Caki2 (cell line): Measurements from ENCODE around the gene PTPA. TPM values are rescaled to one million over a fixed set of nuclear protein-coding genes. Genes with fewer than 3 reads are reported as not detected.
A peak's percentile ranks its signal among the peaks of the same experiment; 100 is the strongest.

Experiments used
- DNase-seq: peaks from one replicate; pipeline ENCODE4 v3.0.0-alpha.2; 2015; ENCODE audit warnings: low read depth
- in situ Hi-C: cut with HindIII; loops from 2 replicates; pipeline ENCODE4 v1.10.0; 2016; ENCODE audit warnings: low sequenced_read_pairs, low pct_unique_long_range_greater_than_20kb, mixed read lengths
- total RNA-seq: library from RNA; depleted of rRNA; stranded (reverse); fragments of >200 nt; shearing (Covaris generic); gene quantifications from 2 replicates; pipeline ENCODE4 v1.2.3, GENCODE V29; 2014; ENCODE audit warnings: low replicate concordance

Gene PTPA
- total RNA-seq, 1 experiment from 2014 or later: 155 TPM

DNA sequence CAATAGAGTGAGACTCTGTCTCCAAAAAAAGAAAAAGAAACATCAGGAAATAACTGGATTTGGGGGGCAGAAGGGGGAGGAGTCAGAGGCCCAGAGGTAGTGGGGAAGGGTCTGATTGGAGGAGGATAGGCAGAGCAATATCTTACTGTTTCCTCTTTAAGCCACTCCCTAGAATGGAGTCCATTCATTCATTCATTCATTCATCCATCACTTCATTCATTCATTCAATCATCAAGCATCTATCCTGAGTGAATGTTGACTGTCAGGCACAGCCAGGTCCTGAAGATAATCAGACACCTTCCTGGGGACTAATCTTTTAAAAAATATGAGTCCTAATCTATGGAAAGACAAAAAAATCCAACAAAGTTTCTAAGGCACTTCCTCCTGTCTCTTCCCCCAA is 54.0 kb downstream of the PTPA start:
- in situ Hi-C loops: no loop called here

GRCh38 chr9:129166623-129167557 is 55.7 kb downstream of the PTPA start:
- in situ Hi-C loops: no loop called here
- DNase-seq: peak; percentile 70

More for the DNA sequence above, 54.0 kb downstream of the PTPA start:
- DNase-seq: no peak

GRCh38 chr9:129170229-129170628 is 59.0 kb downstream of the PTPA start:
- peak; percentile 31 for DNase-seq
- in situ Hi-C loops: no loop called here

DNA sequence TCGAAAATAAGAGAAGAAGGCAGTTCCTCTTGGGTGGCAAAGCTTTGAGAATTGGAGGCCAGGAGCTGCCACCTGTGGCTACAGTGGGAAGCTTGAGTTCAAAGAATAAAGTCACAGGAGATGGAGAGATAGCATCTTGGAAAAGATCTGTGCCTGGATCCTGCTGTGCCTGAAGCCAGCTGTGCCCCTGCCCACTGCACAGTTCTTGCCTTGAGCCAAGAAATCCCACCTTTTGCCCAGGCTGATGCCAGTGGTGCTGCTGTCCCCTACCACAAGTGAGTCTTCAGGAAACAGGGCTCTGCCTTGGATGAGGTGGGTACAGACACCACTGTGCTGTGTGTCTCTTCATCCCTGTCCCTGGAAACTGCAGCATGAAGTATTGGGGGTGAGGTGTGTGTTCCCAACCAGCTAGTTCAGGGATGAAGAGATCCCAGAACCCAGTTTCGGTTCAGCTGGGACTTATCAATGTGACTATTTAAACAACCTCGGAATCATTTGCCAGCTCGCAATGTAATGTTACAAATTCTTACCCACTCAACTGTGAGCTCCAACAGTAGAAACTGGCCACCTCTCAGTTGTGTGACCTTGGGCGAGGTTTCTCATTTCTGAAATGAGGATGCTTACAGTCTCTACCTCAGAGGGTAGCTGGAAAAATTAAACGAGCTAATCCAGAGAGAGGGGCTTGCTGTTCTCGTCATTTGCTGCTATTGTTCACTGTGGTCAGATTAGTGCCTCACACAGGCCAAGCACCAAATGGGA is 61.0 kb downstream of the PTPA start:
- in situ Hi-C loops: no loop called here
- DNase-seq: no peak

DNA sequence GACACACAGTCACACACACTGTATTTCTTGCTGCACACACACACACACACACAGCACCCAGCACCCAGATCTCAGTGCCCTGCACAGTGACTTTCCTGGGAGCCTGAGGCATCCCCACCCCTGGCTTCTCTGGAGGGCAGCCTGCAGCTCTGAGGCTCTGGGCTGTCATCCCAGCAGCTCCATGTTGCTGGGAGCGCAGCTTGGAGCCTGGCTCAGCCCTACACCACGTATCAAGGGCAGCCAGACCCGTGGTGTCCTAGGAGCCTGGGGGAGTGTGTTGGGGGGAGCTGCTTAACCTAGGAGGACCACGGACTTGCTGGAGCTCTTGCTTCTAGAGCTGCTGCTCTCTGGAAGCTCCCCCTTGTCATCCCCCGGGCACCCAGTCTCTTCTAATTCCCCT is 61.6 kb downstream of the PTPA start:
- in situ Hi-C loops: no loop called here
- DNase-seq: no peak

- in situ Hi-C loops: no loop called here
- DNase-seq: no peak
Measured at GRCh38 chr9:129173296-129174101, 62.3 kb downstream of the PTPA start.

DNA sequence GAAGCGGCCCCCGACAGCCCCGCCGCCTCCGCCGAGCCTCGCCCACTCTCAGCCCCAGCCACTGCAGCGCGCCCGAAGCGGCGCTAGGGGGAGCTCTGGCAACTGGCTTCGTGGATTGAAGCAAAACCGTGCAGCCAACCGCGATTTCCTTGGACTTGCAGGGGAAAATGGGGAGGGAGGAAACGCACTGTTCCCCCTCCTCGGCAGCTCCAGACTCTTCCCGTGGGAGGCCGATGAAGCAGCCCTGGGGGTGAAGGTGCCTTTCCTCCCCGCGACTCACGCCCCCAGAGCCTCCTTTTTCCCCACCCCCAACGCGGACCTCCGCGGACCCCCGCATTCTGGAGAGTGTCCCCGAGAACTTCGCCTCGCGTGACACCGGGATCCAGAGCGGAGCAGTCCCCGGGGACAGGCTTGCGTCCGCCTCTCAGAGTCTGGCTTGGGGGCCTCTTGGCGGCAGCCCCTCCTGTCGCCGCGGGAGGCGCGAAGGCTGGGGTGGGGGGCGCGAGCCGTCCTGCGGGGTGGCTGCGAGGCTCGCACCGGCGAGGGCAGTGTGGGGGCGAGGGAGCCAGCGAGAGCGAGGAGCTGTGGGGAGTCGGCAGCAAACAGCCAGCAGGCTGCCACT is 63.0 kb downstream of the PTPA start:
- in situ Hi-C loops: no loop called here
- DNase-seq: peak; percentile 77

DNA sequence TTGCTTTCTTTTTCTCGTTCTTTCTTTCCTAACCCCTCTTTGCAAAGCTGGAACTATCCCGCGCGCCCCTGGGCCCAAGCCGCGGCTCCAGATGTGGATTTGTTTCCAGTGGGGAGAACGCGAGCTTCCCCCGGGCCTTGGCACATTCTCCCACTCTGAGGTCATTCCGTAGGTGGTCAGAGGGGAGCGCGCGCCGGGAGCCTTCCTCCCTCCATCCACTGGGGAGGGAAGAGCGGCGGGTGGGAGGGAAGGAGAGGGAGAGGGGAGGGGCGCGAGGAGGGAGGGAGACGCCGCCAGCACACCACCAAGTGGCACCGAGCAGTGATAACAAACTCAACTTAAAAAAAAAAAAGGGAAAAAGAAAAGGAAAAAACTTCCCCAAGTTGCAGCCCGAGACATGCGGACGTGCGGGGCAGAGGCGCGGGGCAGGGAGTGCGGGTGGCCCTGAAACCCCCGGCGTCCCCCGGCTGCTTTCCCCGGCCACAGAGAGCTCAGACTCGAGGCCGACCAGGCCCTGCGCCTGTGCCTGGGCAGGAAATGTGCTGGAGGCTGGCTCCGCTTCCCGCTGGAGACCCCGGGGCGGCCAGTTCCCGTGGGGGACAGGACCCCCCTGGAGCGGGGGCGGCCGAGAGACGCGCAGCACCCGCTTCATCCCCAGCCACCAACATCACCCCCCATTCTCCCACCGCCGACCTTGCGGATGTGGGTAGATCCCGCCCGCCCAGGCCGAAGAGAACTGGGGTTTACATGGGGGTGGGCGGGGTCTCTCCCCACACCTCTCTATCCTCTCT is 63.7 kb downstream of the PTPA start:
- DNase-seq: peak; percentile 86
- in situ Hi-C loops: no loop called here

GRCh38 chr9:129175515-129175824 is 64.3 kb downstream of the PTPA start:
- no peak for DNase-seq
- in situ Hi-C loops: no loop called here

- in situ Hi-C loops: no loop called here
- peak; percentile 97 for DNase-seq
Measured at GRCh38 chr9:129175825-129176633, 64.8 kb downstream of the PTPA start.

- in situ Hi-C loops: no loop called here
- DNase-seq: peak; percentile 35
Measured at GRCh38 chr9:129176701-129177442, 65.7 kb downstream of the PTPA start.

- in situ Hi-C loops: no loop called here
Measured at GRCh38 chr9:129177443-129177790, 66.2 kb downstream of the PTPA start.

DNA sequence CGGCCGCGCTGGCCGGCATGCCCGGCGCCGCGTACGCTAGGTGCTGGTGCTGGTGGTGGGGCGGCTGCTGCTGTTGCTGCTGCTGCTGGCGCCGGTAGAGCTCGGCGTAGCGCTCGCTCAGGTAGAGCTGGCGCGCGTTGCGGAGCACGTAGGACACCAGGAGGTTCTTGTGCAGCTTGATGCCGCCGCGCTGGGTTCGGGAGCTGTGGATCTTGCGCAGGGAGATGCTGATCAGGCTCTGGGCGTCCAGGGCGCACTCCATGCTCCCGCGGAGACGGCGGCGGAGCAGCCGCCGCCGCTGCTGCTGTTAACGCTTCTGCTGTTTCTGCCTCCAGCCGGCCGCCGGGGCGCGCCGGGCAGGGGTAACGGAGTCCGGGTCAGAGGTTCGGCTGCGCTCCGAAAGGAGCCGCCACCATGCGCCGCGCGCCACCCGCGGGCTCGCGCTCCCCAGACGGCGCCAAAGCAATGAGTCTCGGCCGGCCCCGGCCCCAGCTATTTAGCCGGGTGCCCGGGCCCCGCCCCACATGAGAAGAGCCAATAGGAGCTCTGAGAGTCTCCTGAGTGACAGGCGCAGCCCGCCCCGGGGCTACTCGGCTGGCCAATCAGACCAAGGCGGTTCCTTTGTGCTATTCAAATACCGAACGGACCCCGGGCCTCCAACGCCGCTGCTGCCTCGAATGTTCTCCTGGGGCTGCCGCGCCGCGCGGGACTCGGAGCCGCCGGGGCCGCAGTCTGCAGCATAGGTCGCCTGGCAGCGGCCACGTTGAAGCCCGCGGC is 66.8 kb downstream of the PTPA start, which contains the start of gene IER5L:
Gene IER5L (minus strand): TSS at position 471 of the 777 bp plus-strand sequence. CDS start 209 bp downstream, at position 262.
- in situ Hi-C loops: no loop called here

More at GRCh38 chr9:129177443-129177790, 66.2 kb downstream of the PTPA start:
- DNase-seq: no peak

DNA sequence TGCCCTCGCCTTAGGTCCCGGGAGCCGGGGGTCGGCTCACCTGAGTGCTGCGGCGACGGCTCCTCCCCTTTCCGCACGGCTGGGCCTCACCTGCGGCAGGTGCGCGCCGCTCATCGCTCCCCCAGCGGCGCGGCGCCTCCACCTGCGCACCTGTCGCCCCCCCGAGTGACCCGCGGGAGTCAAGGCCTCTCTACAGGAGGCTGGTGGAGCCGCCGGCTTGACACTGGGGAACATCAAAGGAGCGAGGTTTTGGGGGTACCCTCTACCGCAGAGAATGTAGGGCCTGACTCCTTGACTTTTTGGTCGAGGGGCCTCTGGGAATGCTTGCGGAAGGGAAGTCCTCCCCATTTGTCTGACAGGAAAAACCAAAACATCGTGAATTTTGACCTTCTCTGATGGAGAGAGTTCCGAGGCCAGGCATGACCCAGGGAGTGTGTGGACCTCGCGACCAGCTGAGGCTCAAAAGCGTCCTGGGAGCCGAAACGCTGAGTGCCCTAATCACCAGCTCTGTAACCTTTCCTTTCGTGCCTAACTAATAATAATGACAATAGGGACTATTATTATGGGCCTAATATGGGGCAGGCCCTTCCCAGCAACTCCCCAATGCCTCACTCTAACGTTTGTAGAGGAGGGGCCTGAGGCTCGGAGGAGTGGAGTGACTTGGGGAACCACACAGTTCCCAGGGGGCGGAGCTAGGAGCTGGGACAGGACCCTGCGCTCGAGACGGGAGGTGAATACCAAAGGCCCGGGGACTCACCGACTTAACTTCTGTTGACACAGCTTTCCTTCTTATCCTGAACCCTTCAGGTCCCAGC is 67.6 kb downstream of the PTPA start:
- in situ Hi-C loops: no loop called here
- DNase-seq: no peak

More for the DNA sequence above, 66.8 kb downstream of the PTPA start, which contains the start of gene IER5L:
- DNase-seq: peak; percentile 88

DNA sequence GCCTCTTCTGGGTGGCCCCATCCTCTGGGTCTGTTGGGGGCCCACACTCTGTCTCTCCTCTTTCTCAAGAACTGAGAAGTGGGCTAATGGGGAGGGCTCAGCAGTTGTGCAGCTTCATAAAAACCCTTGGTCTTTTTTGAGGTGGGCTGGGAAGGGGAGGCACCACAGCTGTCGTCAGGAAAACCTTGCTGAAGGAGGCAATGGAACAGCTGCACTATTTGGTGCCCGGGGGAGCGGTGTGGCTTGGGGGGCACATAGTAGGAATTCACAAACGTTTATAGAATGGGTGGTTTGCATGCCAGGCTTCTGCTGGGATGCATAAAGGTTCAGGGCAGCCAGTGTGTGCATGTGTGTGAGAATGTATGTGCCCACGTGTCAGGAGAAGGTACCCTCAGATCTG is 70.0 kb downstream of the PTPA start:
- in situ Hi-C loops: no loop called here
- DNase-seq: no peak
